Medulla oblongata (tissue), 1 donor: ENCODE measurements around the gene GPRC5A.

Source experiments
- DNase-seq: peaks from one replicate; pipeline ENCODE4 v3.0.0-alpha.2; 2015; ENCODE audit errors: extremely low spot score

The GPRC5A gene

DNA sequence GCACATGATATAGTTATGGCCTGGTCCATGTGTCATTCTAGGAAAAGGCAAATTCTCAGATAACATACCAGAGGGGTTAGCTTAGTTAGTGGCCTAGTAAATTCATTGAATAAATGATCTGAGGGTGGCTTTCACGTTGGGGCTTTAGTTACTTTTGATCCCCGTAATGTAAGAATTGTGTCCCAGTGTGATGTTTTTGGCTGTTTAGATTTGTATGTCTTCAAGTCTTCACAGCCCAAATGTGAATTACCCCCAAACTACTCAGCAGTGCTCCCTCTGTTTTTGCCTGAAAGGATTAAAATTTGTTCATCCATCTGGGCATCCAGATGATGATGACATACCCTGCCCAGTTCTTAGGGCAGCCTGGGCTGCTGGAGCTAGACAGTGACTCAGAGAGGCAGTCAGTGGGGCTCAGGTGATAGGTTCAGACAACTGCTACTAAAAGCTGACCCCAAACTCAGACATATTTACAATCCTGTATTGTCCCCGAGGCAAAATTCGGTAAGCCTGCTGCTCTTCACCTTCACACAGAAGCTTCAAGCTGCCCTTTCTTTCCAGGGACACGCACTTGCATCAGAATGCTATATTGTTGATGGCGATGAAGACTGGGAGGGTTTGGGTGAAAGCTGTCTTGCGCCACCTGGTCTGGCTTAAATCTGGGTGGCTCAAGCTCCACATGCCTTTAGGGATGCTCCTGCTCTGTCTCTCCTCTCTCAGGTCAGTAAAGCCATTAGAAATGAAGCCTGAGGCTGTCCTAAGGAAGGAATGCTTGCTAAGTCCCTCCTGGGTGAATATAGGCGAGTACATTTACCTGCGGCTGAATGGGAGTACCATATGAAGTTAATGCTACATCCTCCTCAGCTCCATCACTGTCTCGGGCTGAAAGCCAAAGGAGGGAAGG is 50.3 kb downstream of the GPRC5A start:
- no peak for DNase-seq

DNA sequence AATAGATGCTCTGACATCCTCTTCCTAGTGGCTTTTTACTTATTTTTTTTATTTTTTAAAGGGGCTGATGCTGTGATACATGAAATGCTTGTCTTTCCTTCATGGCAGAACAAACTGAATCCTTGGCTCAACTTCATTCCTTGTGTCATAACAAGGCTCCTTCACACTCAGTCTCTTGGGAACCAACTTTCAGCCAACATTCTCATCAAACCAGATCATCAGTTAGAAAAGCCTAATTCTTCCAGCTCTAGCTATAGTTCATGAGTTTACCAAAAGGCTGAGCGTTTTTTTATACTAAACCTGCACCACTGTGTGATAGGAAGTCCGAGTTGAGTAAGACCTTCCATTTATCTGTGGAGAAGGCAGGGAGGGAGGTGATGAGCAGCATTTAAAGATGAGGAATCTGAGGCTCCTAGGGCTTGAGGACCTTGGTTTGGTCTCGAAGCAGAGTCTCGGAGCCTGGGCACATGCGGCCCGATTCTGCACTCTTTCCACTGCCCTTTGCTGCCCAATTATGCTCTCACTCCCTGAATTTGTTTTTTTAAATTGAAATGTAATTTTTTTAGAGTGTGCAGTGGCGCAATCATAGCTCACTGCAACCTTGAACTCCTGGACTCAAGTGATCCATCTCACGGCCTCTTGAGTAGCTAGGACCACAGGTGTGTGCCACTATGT is 52.4 kb downstream of the GPRC5A start:
- DNase-seq: no peak

DNA sequence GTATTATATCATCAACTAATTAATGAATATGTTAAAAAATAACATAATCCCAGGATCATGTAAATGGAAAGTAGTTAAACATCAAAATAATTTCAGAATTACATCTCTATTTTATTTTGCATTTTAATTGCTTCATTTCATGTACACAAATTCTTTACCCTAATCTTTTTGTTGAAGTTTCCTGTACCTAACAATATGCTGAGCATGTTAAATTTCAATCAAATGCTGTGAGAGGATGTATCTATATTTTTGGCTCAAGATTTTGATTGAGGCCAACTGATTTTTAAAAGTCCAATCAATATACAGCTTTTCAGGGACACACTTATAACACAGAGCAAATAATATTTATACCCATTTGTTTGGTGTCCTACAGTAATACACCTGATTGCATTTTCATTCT is 54.2 kb downstream of the GPRC5A start:
- DNase-seq: no peak

DNA sequence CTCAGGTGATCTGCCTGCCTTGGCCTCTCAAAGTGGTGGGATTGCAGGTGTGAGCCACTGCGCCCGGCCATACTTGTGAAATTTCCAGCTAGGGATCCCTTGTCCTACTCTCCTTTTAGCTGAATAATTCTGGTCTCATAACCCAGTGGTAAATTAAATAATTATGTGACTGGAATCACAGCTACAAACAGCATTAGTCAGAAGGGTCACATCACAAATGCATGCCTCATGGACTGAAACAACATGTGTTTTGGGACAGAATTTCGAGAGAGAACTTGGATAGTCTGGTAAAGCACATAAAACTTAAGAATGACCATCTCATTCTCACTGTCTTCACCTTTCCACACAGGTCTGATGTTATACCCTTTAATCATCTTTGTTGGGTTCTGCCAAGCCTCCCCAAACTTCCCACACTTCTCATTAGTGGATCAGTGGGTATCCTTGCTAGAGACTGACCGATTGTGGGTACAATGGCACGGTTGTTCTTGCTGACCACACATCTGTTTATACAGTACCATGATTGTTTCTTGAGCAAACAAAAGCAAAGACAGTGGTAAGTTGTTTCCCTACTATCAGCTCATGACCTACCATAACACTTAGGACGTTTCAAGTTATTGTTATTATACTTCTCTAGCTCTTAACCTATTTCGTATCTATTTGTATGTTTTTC is 55.5 kb downstream of the GPRC5A start:
- peak; percentile 93 for DNase-seq

DNA sequence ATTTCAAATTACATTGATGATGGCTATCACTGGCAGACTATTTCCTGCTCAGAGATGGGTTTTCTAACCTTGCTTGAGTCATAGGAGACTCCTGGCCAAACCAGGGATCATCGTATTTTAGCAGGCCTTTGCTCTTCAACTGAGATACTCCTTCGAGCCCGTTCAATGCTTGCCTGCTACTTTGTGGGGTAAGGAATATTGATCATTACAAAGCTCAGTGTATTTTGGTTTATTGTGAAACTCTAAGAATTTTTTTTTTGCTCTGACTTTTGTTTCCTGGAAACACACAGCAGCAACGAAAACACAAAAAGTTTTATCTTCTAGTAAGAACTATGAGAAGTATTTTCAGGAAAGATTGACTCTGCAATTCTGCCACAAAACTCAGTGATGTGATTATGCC is 56.5 kb downstream of the GPRC5A start:
- no peak for DNase-seq

DNA sequence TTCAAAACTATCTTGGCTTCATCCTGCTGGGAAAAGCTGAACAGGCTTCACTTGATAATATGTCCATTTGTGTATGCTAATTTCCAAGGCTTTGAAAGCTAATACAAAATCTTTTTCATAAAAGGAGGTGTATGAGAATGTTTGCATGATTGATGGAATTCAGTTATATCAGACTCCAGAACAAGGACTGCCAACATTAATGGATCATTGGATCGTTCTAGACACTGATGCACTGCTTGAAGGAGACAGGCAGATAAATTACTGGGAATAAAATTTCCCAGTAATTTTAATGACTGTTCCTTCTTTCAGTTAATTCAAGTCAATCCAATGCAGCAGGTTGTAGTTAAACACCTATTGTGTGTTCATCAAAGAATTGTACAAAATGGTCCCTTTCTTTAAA is 60.1 kb downstream of the GPRC5A start:
- no peak for DNase-seq

DNA sequence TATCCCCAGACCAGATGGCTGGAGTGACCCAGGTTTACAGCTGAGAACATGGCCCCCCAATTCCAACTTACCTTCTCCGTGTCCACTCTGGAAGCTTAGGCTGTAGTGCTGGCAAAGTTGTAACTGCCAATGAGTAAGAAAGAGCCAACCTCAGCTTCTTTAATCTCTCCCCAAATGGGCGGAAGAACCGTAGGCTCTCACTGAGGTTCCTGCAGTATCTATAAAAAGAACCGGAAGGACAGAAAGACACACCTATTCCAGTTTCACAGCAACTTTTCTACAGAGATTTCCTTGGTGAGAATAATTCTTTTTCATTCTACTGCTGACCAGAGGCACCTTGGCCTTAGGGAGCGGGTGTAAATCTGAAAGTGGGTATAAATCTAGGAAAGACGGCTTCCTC is 60.7 kb downstream of the GPRC5A start, which contains the start of gene GPRC5D:
Gene GPRC5D, minus strand, starts transcription at position 135 of the 400 bp plus-strand sequence. CDS start 1,786 bp downstream, outside the sequence.
- DNase-seq: no peak

DNA sequence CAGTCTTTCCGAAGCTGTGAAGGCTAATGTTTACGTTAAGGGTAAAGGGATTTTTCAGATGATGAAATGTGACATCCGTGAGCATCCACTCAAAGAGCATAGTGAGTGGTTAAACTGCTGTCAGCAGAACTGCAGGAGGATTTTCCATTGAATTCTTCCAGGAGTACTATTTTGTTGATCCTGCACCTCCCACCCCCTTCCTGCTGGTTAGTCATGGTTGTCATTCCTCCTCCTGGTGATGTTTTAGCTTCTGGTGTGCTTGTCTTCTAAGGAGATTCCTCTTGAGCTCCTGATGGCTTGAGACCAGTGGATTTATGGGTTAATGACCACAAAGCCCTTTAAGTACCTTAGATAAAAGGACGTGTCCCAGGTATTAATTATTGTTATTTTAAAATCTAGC is 63.0 kb downstream of the GPRC5A start:
- DNase-seq: no peak

DNA sequence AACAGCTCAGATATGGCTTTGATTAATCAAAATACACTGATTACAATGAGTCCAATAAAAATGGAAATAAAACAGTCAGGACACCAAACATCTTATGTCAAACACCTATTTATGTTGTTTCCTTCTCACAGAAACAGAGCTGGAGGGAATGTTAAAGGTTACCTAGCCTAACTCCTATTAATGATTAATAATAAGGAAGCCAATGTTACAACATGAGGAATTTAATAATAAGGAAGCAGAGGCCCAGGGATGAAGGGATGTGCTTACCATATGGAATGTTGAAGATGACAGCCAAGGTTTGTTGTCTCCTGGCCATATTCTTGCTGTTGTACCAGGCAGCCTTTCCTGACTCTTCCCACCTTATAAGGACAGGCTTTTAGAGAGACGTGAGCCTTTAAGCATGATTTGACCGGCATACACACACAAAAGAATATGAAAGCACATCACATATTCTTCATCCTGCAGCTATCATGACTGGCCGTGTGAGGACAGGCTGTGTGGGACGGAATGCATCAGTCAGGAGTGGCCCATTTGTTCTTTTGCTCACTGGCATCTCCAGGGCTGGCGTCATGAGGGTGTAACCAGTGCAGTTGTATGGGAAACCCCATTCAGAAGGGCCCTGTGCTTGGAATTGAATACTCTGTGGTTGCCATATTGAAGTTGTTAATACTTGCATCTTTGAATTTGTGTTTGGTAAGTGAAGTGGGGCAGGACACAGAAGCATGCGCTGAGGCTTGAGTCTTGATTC is 63.7 kb downstream of the GPRC5A start:
- DNase-seq: no peak

DNA sequence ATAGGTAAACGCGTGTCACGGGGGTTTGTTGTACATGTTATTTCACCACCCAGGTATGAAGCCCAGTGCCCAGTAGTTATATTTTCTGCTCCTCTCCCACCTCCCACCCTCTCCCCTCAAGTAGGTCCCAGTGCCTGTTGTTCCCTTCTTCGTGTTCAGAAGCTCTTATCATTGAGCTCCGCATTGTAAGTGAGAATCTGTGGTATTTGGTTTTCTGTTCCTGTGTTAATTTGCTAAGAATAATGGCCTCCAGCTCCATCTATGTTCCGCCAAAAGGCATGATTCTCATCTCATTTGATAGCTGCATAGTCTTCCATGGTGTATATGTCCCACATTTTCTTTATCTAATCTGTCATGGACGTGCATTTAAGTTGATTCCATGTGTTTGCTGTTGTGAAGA is 67.5 kb downstream of the GPRC5A start:
- DNase-seq: no peak

DNA sequence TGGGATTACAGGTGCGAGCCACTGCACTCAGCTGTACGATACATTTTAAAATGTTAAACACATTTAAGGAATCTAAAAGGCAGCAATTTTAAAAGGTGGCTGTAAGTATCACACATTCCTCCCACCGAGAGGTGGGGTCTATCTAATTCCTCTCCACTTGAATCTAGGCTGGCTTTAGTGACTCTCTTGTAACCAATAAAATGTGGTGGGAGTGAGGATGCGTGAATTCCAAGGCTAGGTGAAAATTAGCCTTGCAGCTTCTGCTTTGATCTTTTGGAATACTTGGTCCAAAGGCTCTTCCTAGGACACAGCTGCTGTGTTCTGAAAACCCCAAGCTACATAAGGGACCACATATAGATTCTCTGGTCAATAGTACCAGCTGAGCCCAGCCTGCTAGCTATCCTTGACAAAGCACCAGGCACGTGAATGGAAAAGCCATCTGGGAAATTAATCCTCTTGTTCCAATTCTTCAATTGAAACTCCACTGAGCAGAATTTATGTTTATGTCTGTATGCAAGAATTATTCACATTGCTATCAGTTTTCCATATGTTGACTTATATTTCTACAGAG is 69.4 kb downstream of the GPRC5A start:
- DNase-seq: no peak

DNA sequence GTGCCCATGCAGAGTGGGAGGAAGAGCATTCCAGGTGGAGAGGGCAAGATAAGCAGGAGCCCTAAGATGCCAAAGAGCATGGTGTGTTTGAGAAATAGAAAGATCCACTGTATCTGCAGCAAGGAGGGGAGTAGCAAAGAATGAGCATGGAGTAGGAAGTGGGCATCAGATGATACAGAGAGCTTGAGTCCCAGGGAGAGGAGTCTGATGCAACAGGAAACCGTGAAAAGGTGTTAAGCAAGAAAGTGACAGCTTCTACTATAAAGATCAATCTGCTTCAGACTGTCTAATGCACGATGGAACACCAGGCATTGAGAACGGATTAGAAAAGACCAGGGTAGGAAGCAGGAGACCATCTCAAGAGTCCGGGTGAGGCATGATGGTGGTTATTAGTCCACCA is 72.9 kb downstream of the GPRC5A start:
- no peak for DNase-seq

DNA sequence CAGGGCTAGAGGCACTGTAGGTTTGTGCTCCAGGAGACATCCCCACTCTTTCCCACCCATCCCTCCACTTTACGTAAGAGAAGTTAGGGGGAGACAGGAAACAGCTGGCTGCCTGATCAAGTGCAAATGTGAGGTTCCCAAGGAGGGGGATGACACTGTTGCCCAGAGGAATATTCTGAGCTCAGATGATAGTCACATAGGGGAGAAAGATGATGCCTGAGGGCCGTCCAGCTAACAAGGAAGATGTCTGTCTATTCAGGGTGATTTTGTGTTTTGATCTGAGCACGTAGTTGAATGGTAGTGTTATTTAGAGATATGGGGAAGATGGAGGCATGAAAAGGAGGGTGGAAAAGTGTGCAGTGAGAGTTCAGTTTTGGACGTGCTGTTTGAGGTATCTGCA is 74.5 kb downstream of the GPRC5A start:
- DNase-seq: no peak
